ENCODE results near the gene FAM181B.
"Not testable (repeated sequence)": the region's sequence is repeated elsewhere in the genome, so short reads cannot be mapped to it uniquely, and the experiment has no call there.

FAM181B gene

DNA sequence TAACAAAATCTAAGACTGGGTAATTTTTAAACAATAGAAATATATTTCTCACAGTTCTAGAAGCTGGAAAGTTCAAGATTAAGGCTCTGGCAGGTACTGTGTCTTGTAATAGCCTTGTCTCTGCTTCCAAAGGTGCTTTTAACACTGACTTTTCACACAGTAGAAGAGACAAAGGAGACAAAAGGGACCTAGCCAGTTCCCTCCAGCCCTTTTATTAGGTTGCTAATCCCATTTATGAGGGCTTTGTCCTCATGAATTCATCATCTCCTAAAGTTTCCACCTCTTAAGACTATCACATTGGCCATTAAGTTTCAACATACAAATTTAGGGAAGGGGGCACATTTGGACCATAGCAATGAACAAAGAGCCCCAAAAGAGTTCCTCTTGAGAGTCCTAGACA lies 40.7 kb downstream of the FAM181B start:
- no peak for DNase-seq (ENCODE audit: extremely low read depth, insufficient read length)
- TF ChIP-seq, protein P1, sequence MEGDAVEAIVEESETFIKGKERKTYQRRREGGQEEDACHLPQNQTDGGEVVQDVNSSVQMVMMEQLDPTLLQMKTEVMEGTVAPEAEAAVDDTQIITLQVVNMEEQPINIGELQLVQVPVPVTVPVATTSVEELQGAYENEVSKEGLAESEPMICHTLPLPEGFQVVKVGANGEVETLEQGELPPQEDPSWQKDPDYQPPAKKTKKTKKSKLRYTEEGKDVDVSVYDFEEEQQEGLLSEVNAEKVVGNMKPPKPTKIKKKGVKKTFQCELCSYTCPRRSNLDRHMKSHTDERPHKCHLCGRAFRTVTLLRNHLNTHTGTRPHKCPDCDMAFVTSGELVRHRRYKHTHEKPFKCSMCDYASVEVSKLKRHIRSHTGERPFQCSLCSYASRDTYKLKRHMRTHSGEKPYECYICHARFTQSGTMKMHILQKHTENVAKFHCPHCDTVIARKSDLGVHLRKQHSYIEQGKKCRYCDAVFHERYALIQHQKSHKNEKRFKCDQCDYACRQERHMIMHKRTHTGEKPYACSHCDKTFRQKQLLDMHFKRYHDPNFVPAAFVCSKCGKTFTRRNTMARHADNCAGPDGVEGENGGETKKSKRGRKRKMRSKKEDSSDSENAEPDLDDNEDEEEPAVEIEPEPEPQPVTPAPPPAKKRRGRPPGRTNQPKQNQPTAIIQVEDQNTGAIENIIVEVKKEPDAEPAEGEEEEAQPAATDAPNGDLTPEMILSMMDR (IDR thresholded peaks at IDR 0.05; ENCODE audit: insufficient read depth, low read length, poor library complexity, severe bottlenecking) = no peak
- Histone ChIP-seq H3K27me3 (replicated peaks; ENCODE audit: control insufficient read depth, insufficient read depth, low read length) (no peaks in the 10 kb centered on the region), H3K4me3 (replicated peaks; ENCODE audit: low read depth, low read length) (no peak overlapping the region), H3K36me3 (ENCODE audit: control insufficient read depth, insufficient read depth, low read length) (no peaks in the 10 kb centered on the region)

DNA sequence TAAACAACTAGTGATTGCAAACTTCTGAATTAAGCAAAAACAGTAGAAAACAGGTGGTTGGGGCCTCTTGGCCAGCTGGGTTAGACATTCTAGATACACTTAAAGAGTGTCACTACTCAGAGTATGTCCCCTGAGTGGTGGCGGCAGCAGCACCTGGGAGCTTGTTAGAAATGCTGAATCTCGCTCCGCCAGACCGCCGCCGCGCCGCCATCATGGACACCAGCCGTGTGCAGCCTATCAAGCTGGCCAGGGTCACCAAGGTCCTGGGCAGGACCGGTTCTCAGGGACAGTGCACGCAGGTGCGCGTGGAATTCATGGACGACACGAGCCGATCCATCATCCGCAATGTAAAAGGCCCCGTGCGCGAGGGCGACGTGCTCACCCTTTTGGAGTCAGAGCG lies 44.3 kb downstream of the FAM181B start:
- not testable (repeated sequence) for DNase-seq (ENCODE audit: extremely low read depth, insufficient read length); H3K27me3 ChIP-seq (replicated peaks; ENCODE audit: control insufficient read depth, insufficient read depth, low read length); H3K36me3 ChIP-seq (ENCODE audit: control insufficient read depth, insufficient read depth, low read length)
- peak overlapping the region; percentile 29; the same call in 1 of the 2 replicates for H3K4me3 ChIP-seq (replicated peaks; ENCODE audit: low read depth, low read length)

DNA sequence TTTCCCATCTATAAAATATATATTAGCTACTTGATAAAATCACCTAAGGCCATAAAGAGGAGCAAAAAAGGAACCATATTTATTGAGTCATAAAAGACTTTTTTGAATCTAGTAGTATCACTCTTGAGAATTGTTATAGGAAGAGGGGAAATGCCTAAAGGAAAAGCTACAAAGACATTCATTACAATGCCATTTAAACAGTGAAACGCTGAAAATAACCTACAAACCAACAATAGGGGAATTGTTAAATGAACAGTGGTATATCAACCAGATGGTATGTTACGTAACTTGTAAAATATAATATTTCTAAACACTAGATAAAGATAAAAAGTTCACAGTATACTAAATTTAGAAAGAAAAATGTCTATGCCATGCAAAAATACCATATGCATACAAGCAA lies 47.5 kb downstream of the FAM181B start:
- no peaks in the 10 kb centered on the region for H3K27me3 ChIP-seq (replicated peaks; ENCODE audit: control insufficient read depth, insufficient read depth, low read length)
- H3K4me3 ChIP-seq (replicated peaks; ENCODE audit: low read depth, low read length) = no peak overlapping the region
- no peak for DNase-seq (ENCODE audit: extremely low read depth, insufficient read length)
- TF ChIP-seq, protein P1 (IDR thresholded peaks at IDR 0.05; ENCODE audit: insufficient read depth, low read length, poor library complexity, severe bottlenecking) = no peak
- H3K36me3 ChIP-seq (ENCODE audit: control insufficient read depth, insufficient read depth, low read length) = no peaks in the 10 kb centered on the region

DNA sequence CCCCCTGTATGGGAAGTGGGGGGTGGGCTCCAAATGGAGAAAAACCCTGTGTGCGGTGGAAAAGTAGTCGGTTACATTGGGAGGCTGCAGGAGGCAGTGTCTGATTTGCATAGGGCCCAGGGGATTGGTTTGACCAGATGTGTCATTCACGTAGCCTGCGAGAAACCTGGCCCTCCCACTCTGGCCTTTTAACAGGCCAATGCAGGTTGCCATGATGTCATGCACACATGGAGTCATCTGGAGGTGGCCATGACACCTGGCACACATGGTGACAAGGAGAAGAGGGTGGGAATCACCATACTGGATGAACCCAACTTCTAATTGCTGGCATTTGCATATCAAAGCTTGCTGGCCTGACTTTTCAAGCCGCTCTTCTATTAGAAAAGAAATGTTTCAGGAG lies 50.6 kb downstream of the FAM181B start:
- no peaks in the 10 kb centered on the region for H3K27me3 ChIP-seq (replicated peaks; ENCODE audit: control insufficient read depth, insufficient read depth, low read length)
- no peaks in the 10 kb centered on the region for H3K36me3 ChIP-seq (ENCODE audit: control insufficient read depth, insufficient read depth, low read length)
- TF ChIP-seq, protein P1 (IDR thresholded peaks at IDR 0.05; ENCODE audit: insufficient read depth, low read length, poor library complexity, severe bottlenecking) = no peak
- no peak overlapping the region for H3K4me3 ChIP-seq (replicated peaks; ENCODE audit: low read depth, low read length)
- no peak for DNase-seq (ENCODE audit: extremely low read depth, insufficient read length)

DNA sequence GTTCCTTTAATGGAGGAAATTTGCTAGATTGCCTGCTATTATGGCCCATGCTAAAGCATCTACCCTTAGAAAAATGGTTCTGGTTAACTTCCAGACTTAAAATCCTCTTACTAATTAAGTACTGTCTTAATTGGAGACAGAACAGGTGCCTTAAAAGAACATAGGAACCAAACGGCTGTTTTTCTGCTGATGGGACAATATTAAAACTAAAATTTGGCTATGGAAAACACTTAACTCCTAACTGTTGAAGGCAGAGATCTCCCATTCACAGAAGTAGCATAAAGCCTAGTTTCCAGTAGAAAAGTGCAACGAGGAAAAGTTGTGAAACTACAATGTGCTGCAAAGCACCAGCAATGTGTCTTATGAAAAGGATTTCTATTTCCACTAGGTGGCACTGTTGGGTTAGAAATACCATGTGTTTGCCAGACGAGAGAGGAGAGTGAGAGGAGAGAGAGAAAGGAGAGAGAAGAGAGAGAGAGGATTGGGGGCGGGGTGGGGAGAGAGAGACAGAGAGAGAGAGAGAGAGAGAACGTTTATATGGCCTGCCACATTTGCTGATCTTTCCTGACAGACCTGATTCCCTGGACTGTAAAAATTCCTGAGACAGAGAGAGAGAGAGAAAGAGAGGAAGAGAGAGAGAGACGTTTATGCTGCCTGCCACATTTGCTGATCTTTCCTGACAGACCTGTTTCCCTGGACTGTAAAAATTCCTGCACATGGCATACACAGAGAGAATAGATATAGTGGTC lies 51.5 kb downstream of the FAM181B start:
- H3K27me3 ChIP-seq (replicated peaks; ENCODE audit: control insufficient read depth, insufficient read depth, low read length) = no peaks in the 10 kb centered on the region
- DNase-seq (ENCODE audit: extremely low read depth, insufficient read length) = peak; percentile 6
- no peak overlapping the region for H3K4me3 ChIP-seq (replicated peaks; ENCODE audit: low read depth, low read length)
- TF ChIP-seq, protein P1 (IDR thresholded peaks at IDR 0.05; ENCODE audit: insufficient read depth, low read length, poor library complexity, severe bottlenecking) = peak; percentile 42
- no peaks in the 10 kb centered on the region for H3K36me3 ChIP-seq (ENCODE audit: control insufficient read depth, insufficient read depth, low read length)

DNA sequence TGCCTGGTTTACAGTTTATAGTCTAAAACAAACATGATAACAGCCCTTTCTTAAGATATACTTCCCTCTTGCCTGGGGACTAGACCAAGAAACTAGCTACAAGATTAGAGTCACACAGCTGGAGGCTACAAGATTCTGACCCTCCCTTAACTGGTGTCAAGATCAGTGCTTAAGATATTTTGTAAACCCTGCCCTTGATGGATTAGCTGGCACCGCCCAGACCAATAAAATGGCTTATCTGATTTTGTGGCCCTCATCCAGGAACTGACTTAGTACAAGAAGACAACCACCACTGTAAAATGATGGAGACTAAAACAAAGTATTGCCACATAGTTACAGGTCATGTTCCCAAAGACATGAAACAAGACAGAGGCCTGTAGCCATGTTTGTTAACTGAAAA lies 53.4 kb downstream of the FAM181B start:
- TF ChIP-seq, protein P1 (IDR thresholded peaks at IDR 0.05; ENCODE audit: insufficient read depth, low read length, poor library complexity, severe bottlenecking) = no peak
- Histone ChIP-seq H3K4me3 (replicated peaks; ENCODE audit: low read depth, low read length) (no peak overlapping the region), H3K27me3 (replicated peaks; ENCODE audit: control insufficient read depth, insufficient read depth, low read length) (no peaks in the 10 kb centered on the region), H3K36me3 (ENCODE audit: control insufficient read depth, insufficient read depth, low read length) (no peaks in the 10 kb centered on the region)
- DNase-seq (ENCODE audit: extremely low read depth, insufficient read length) = no peak

Measured in GM06990 (cell line).